GM19043 (cell line): ENCODE data around the gene UPB1.

Experiments used
- ATAC-seq: cut with Tn5 transposase; IDR thresholded peaks from one replicate; pipeline ENCODE4 v1.9.1; 2021; ENCODE audit warnings: low read depth; ENCODE audit not compliant: unreplicated experiment

The UPB1 gene

GRCh38 chr22:24503137-24503842 is 8.2 kb downstream of the UPB1 start:
- no peak for ATAC-seq

GRCh38 chr22:24503843-24504338 is 8.8 kb downstream of the UPB1 start:
- no peak for ATAC-seq

GRCh38 chr22:24504540-24504939 is 9.4 kb downstream of the UPB1 start:
- ATAC-seq = no peak

GRCh38 chr22:24504956-24505736 is 10.0 kb downstream of the UPB1 start:
- ATAC-seq = no peak

GRCh38 chr22:24506802-24507438 is 11.8 kb downstream of the UPB1 start:
- ATAC-seq = no peak

GRCh38 chr22:24507716-24508115 is 12.6 kb downstream of the UPB1 start:
- no peak for ATAC-seq

GRCh38 chr22:24510637-24511625 is 15.8 kb downstream of the UPB1 start:
- ATAC-seq = no peak

GRCh38 chr22:24512043-24512442 is 16.9 kb downstream of the UPB1 start:
- no peak for ATAC-seq

GRCh38 chr22:24513378-24514240 is 18.5 kb downstream of the UPB1 start:
- ATAC-seq = no peak

GRCh38 chr22:24514241-24515026 is 19.3 kb downstream of the UPB1 start:
- ATAC-seq = no peak

GRCh38 chr22:24515027-24515338 is 19.9 kb downstream of the UPB1 start:
- ATAC-seq = no peak

- no peak for ATAC-seq
Observed at GRCh38 chr22:24516301-24516737, 21.2 kb downstream of the UPB1 start.

- no peak for ATAC-seq
Observed at GRCh38 chr22:24517446-24517845, 22.3 kb downstream of the UPB1 start.

- no peak for ATAC-seq
Observed at GRCh38 chr22:24518228-24518627, 23.1 kb downstream of the UPB1 start.

GRCh38 chr22:24518771-24519485 is 23.8 kb downstream of the UPB1 start:
- no peak for ATAC-seq

GRCh38 chr22:24519496-24519895 is 24.4 kb downstream of the UPB1 start:
- ATAC-seq = no peak

- no peak for ATAC-seq
Observed at GRCh38 chr22:24521791-24522245, 26.7 kb downstream of the UPB1 start.

GRCh38 chr22:24523873-24524272 is 28.7 kb downstream of the UPB1 start:
- ATAC-seq = no peak
